Activated T-helper 2 cell treated with anti-CD3 and anti-CD28 coated beads, Interferon-gamma antibody, Interleukin-2, Interleukin-4, amounts not matched to agents 10 μg/mL and 5 μg/mL and 100 μg/mL, durations not matched to agents 14 hours and 24 hours and 36 hours (primary cell): ENCODE results near the gene CDK12. TPM values are rescaled to one million over a fixed set of nuclear protein-coding genes. Genes with fewer than 3 reads are reported as not detected.
"Not testable (repeated sequence)": the region's sequence is repeated elsewhere in the genome, so short reads cannot be mapped to it uniquely, and the experiment has no call there.

ENCODE experiments used
- DNase-seq: peaks from one replicate; pipeline ENCODE4 v3.0.0; 2021; ENCODE audit warnings: low spot score
- H3K27ac Mint-ChIP-seq: one replicate; pipeline ENCODE4 v1.8.0; 2021; ENCODE audit warnings: mixed read lengths
- H3K27me3 Mint-ChIP-seq: one replicate; pipeline ENCODE4 v1.8.0; 2021; ENCODE audit warnings: low read depth, mixed read lengths
- H3K36me3 Mint-ChIP-seq: one replicate; pipeline ENCODE4 v1.8.0; 2021; ENCODE audit warnings: low read depth, mixed read lengths
- H3K4me1 Mint-ChIP-seq: one replicate; pipeline ENCODE4 v1.8.0; 2021; ENCODE audit warnings: low read depth, mixed read lengths
- H3K4me3 Mint-ChIP-seq: one replicate; pipeline ENCODE4 v1.8.0; 2021; ENCODE audit warnings: low read depth, mild to moderate bottlenecking, moderate library complexity, mixed read lengths
- H3K9me3 Mint-ChIP-seq: one replicate; pipeline ENCODE4 v1.8.0; 2021; ENCODE audit warnings: mixed read lengths
- intact Hi-C: fragments of 100-400 bp; cut with micrococcal nuclease; formaldehyde crosslinking; loops from one replicate; pipeline ENCODE4 v1.15.1; 2023
- total RNA-seq: library from RNA; stranded (reverse); gene quantifications from 2 replicates; pipeline ENCODE4 v1.2.3, GENCODE V29; 2022

Gene CDK12
- total RNA-seq, 1 donor from 2014 or later, result 83.9 TPM

DNA sequence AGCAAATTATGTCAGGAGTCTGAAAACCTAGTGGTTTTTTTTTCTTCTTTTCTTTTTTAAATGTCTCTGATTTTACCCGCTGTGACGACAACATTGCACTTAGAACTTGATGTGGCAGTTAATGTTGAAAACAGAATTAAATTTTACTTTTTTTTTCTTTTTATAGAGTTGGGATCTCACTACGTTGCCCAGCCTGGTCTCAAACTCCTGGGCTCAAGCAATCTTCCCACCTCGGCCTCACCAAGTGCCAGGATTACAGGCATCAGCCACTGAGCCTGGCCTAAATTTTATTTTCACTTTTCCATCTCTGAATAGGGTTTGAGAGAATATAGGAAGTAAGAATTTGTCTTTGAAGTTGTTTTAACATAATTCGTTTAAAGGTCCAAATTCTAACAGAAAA is 52.6 kb downstream of the CDK12 start:
- Mint-ChIP-seq H3K27me3 (no peaks in the 10 kb centered on the region), H3K27ac (no peak overlapping the region), H3K36me3 (peaks cover 80% of the 10 kb centered on the region), H3K4me3 (no peak overlapping the region), H3K9me3 (no peaks in the 10 kb centered on the region), H3K4me1 (no peaks in the 10 kb centered on the region)
- DNase-seq, result no peak
- intact Hi-C loops, result no loop called here

- Mint-ChIP-seq H3K36me3 (peaks cover 67% of the 10 kb centered on the region), H3K9me3 (no peaks in the 10 kb centered on the region), H3K4me3 (no peak overlapping the region), H3K27me3 (no peaks in the 10 kb centered on the region), H3K27ac (no peak overlapping the region), H3K4me1 (no peaks in the 10 kb centered on the region)
- intact Hi-C loops, result no loop called here
- no peak for DNase-seq
Measured at GRCh38 chr17:39517224-39517623, 55.9 kb downstream of the CDK12 start.

- Mint-ChIP-seq H3K27me3 (no peaks in the 10 kb centered on the region), H3K4me3 (no peak overlapping the region), H3K27ac (no peak overlapping the region), H3K4me1 (no peaks in the 10 kb centered on the region), H3K9me3 (no peaks in the 10 kb centered on the region), H3K36me3 (peaks cover 68% of the 10 kb centered on the region)
- no peak for DNase-seq
- intact Hi-C loops, result no loop called here
Measured at GRCh38 chr17:39525801-39526506, 64.7 kb downstream of the CDK12 start.

DNA sequence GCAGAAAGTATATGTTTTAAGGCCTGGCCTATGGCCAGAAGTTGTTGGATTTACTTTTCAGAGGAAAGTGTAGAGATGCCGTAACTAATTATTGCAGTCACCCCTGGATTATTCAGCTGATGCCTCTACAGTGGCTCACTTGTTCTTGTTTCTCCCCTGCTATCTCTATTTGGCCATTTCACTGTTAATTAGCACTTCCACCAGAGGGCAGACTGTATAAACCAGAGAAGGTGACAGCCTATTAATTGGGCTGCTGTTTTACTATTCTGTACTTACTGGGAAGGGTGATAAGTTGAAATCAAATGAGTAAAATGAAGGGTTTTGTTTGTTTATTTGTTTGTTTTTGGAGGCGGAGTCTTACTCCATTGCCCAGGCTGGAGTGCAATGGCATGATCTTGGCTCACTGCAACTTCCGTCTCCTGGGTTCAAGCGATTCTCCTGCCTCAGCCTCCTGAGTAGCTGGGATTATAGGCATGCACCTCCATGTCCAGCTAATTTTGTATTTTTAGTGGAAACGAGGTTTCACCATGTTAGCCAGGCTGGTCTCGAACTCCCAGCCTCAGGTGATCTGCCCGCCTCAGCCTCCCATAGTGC is 66.0 kb downstream of the CDK12 start:
- DNase-seq, result no peak
- no peaks in the 10 kb centered on the region for H3K9me3 Mint-ChIP-seq
- peaks cover 75% of the 10 kb centered on the region for H3K36me3 Mint-ChIP-seq
- no peaks in the 10 kb centered on the region for H3K27me3 Mint-ChIP-seq
- intact Hi-C loops, result no loop called here
- no peak overlapping the region for H3K27ac Mint-ChIP-seq
- H3K4me1 Mint-ChIP-seq, result peaks cover 3% of the 10 kb centered on the region
- H3K4me3 Mint-ChIP-seq, result no peak overlapping the region

- Mint-ChIP-seq H3K27ac (no peak overlapping the region), H3K9me3 (no peaks in the 10 kb centered on the region), H3K4me3 (no peak overlapping the region), H3K4me1 (peaks cover 3% of the 10 kb centered on the region), H3K27me3 (no peaks in the 10 kb centered on the region), H3K36me3 (peaks cover 74% of the 10 kb centered on the region)
- DNase-seq, result no peak
- intact Hi-C loops, result no loop called here
Measured at GRCh38 chr17:39529455-39529854, 68.2 kb downstream of the CDK12 start.

GRCh38 chr17:39530513-39530912 is 69.2 kb downstream of the CDK12 start:
- peaks cover 3% of the 10 kb centered on the region for H3K4me1 Mint-ChIP-seq
- intact Hi-C loops, result no loop called here
- no peak overlapping the region for H3K27ac Mint-ChIP-seq
- no peak for DNase-seq
- no peak overlapping the region for H3K4me3 Mint-ChIP-seq
- no peaks in the 10 kb centered on the region for H3K9me3 Mint-ChIP-seq
- H3K27me3 Mint-ChIP-seq, result no peaks in the 10 kb centered on the region
- H3K36me3 Mint-ChIP-seq, result peaks cover 64% of the 10 kb centered on the region

DNA sequence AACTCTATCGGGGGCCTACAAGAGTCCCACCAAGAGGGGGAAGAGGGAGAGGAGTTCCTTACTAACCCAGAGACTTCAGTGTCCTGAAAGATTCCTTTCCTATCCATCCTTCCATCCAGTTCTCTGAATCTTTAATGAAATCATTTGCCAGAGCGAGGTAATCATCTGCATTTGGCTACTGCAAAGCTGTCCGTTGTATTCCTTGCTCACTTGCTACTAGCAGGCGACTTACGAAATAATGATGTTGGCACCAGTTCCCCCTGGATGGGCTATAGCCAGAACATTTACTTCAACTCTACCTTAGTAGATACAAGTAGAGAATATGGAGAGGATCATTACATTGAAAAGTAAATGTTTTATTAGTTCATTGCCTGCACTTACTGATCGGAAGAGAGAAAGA is 70.0 kb downstream of the CDK12 start:
- H3K27me3 Mint-ChIP-seq, result no peaks in the 10 kb centered on the region
- intact Hi-C loops, result no loop called here
- no peak overlapping the region for H3K4me3 Mint-ChIP-seq
- H3K27ac Mint-ChIP-seq, result no peak overlapping the region
- no peaks in the 10 kb centered on the region for H3K9me3 Mint-ChIP-seq
- no peak for DNase-seq
- H3K36me3 Mint-ChIP-seq, result peaks cover 57% of the 10 kb centered on the region
- H3K4me1 Mint-ChIP-seq, result peaks cover 5% of the 10 kb centered on the region

GRCh38 chr17:39533891-39534290 is 72.6 kb downstream of the CDK12 start:
- H3K4me3 Mint-ChIP-seq, result no peak overlapping the region
- H3K27me3 Mint-ChIP-seq, result no peaks in the 10 kb centered on the region
- peaks cover 43% of the 10 kb centered on the region for H3K36me3 Mint-ChIP-seq
- peaks cover 14% of the 10 kb centered on the region for H3K4me1 Mint-ChIP-seq
- H3K9me3 Mint-ChIP-seq, result no peaks in the 10 kb centered on the region
- DNase-seq, result no peak
- intact Hi-C loops, result no loop called here
- no peak overlapping the region for H3K27ac Mint-ChIP-seq

DNA sequence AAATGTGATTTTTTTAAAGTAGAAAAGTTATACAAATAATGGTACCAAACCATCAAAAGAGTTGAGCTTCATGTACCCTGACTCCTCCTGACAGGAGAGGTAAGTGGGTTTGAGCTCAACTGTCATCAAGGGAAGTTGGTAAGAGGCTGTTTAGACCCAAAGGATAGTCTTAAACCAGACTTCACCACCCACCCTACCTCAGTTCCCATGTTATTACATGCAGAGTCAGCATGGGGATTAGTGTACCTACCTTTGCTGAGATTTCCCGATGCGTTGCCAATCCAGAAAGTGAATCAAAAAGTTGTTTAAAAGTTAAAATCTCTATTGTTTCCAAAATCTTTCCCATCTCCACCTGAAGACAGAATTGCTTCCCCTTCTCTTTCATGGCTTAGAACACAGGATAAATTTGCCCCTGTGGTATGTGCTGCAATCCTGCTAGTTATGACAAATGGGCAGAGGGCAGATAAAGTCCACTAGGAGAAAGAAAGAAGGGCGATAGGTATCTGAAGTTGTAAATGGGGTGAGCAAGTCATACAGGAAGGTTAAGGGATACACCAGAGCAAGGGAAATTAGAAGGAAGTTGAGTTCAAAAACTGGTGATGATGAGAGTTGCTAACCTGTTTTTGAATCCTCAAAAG is 73.6 kb downstream of the CDK12 start:
- Mint-ChIP-seq H3K27me3 (no peaks in the 10 kb centered on the region), H3K27ac (no peak overlapping the region), H3K4me3 (no peak overlapping the region), H3K9me3 (no peaks in the 10 kb centered on the region), H3K4me1 (peaks cover 24% of the 10 kb centered on the region), H3K36me3 (peaks cover 36% of the 10 kb centered on the region)
- no peak for DNase-seq
- intact Hi-C loops, result no loop called here

- intact Hi-C loops, result no loop called here
- DNase-seq, result no peak
- no peaks in the 10 kb centered on the region for H3K27me3 Mint-ChIP-seq
- peaks cover 26% of the 10 kb centered on the region for H3K4me1 Mint-ChIP-seq
- H3K27ac Mint-ChIP-seq, result no peak overlapping the region
- no peaks in the 10 kb centered on the region for H3K9me3 Mint-ChIP-seq
- H3K4me3 Mint-ChIP-seq, result no peak overlapping the region
- peaks cover 20% of the 10 kb centered on the region for H3K36me3 Mint-ChIP-seq
Measured at GRCh38 chr17:39536468-39536867, 75.2 kb downstream of the CDK12 start.

DNA sequence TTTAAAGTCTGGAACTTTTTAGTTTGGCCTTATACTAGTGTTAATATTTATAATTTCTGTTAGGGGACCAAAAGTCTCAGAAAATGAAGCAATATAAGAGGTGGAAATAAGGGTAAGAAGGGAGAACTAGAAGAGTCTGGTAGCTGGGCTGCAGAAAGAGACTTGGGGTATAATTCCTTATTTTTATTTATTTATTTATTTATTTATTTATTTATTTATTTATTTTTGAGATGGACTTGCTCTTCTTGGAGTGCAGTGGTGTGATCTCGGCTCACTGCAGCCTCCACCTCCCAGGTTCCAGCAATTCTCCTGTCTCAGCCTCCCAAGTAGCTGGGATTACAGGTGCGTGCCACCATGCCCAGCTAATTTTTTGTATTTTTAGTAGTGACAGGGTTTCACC is 76.1 kb downstream of the CDK12 start:
- intact Hi-C loops, H3K9me3 Mint-ChIP-seq, H3K4me3 Mint-ChIP-seq, DNase-seq, H3K27me3 Mint-ChIP-seq, H3K27ac Mint-ChIP-seq: not testable (repeated sequence)
- Mint-ChIP-seq H3K36me3 (peaks cover 11% of the 10 kb centered on the region), H3K4me1 (peaks cover 23% of the 10 kb centered on the region)

DNA sequence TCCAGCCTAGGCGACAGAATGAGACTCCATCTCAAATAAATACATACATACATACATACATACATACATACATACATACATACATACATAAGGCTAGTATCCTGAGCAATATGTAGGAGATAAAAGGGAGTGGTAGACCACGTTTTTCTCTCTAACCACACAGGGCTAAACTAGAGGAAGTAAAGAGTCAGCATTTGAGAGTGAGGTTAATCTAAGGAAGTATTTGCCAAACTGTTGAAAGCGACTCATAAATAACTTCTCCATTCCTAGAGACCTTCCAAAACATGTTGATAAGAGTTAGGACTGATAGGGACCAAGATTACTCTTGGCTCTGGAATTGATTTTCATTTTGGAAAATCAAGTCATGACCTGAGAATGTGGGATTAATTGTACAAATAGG is 77.6 kb downstream of the CDK12 start:
- intact Hi-C loops, result no loop called here
- Mint-ChIP-seq H3K36me3 (peaks cover 4% of the 10 kb centered on the region), H3K4me1 (peaks cover 23% of the 10 kb centered on the region), H3K27me3 (no peaks in the 10 kb centered on the region), H3K27ac (no peak overlapping the region), H3K4me3 (no peak overlapping the region), H3K9me3 (no peaks in the 10 kb centered on the region)
- DNase-seq, result no peak

DNA sequence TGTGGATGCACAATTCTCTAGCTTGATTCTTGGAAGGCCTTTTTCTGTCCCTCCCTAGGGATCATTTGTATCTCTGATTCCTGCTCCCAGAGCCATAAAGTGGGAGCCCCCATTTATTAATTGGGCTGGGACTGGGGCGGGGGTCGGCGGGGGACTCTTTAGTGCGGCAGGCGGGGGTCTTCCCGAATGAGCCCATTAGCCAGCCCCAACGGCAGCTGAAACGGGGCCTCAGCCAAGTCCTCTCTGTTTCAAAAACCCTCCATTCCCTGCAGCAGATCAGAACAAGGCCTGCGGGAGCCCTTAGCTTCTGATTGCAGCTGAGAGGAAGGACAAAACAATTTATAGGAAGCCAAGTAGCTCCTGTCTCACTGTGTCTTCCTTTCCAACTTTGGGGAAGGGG is 79.3 kb downstream of the CDK12 start:
- H3K27me3 Mint-ChIP-seq, result no peaks in the 10 kb centered on the region
- no peak for DNase-seq

More for the DNA sequence above, 79.3 kb downstream of the CDK12 start:
- Mint-ChIP-seq H3K27ac (no peak overlapping the region), H3K4me1 (peaks cover 23% of the 10 kb centered on the region), H3K9me3 (no peaks in the 10 kb centered on the region), H3K4me3 (no peak overlapping the region), H3K36me3 (peaks cover 8% of the 10 kb centered on the region)
- intact Hi-C loops, result no loop called here
